ENCODE results near the gene RANBP6.
A peak's percentile ranks its signal among the peaks of the same experiment; 100 is the strongest.
"Not testable (repeated sequence)": the region's sequence is repeated elsewhere in the genome, so short reads cannot be mapped to it uniquely, and the experiment has no call there.

Gene RANBP6

DNA sequence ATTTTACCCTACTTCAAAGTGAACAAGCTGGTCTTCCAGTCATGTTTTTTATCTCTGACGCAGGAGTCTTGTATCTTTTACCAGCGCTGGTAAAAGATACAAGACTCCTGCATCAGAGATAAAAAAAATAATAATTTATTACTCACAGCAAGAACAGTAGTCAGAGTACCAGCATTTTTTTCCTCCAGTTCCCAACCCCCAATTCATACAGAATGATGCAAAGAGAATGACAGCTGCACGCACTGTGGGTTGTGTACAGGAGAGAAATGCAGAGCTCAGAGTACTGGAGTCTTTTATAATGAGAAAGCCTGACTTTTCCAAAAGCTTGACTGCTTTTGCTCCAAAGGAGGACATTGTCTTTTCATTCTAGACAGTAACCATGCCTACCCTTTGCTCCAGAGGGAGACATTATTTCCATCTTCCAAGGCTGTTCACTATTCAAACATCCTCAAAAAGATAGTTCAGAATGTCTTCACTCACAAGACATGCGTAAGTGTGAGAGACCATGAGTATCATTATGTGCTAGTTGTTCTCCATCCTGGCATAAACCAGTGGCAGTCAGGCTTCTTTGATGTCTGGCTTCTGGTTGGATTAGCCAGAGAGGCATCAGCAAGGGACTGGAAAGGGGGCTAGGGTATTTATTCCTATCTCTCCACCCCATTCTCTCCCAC is 14.3 kb upstream of the RANBP6 start:
- H3K4me3 ChIP-seq (ENCODE audit: low read depth, low read length) = no peak overlapping the region
- TF ChIP-seq, protein P1, sequence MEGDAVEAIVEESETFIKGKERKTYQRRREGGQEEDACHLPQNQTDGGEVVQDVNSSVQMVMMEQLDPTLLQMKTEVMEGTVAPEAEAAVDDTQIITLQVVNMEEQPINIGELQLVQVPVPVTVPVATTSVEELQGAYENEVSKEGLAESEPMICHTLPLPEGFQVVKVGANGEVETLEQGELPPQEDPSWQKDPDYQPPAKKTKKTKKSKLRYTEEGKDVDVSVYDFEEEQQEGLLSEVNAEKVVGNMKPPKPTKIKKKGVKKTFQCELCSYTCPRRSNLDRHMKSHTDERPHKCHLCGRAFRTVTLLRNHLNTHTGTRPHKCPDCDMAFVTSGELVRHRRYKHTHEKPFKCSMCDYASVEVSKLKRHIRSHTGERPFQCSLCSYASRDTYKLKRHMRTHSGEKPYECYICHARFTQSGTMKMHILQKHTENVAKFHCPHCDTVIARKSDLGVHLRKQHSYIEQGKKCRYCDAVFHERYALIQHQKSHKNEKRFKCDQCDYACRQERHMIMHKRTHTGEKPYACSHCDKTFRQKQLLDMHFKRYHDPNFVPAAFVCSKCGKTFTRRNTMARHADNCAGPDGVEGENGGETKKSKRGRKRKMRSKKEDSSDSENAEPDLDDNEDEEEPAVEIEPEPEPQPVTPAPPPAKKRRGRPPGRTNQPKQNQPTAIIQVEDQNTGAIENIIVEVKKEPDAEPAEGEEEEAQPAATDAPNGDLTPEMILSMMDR (conservative IDR thresholded peaks at IDR 0.05; ENCODE audit: low read depth, low read length) = no peak
- DNase-seq (ENCODE audit: low read depth) = no peak

DNA sequence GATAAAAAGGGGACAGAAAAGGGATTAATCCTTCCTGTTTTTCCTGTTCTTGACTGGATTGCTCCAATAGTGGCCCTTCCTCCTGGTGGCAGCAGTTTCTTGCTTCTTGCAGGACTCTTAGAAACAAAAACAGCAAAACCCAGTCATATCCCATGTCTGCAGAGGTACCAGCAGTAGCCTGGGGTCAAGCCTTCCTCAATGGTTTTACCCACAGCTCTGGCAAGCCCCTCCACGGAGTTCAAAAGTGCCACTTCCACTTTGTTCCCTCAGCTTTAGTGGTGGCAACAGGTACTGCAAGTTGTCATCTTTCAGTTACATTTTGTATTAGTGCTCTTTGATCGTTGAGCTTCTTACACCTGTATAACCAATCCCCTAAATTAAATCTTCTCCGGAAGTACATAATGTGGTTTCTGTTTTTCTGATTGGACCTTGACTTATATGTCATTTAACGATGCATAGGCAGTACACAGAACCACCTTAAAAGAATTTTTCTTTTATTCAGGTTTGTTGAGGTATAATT is 8.7 kb upstream of the RANBP6 start:
- no peak overlapping the region for H3K4me3 ChIP-seq (ENCODE audit: low read depth, low read length)
- peak; percentile 19 for DNase-seq (ENCODE audit: low read depth)
- TF ChIP-seq, protein P1 (conservative IDR thresholded peaks at IDR 0.05; ENCODE audit: low read depth, low read length) = peak; percentile 65

DNA sequence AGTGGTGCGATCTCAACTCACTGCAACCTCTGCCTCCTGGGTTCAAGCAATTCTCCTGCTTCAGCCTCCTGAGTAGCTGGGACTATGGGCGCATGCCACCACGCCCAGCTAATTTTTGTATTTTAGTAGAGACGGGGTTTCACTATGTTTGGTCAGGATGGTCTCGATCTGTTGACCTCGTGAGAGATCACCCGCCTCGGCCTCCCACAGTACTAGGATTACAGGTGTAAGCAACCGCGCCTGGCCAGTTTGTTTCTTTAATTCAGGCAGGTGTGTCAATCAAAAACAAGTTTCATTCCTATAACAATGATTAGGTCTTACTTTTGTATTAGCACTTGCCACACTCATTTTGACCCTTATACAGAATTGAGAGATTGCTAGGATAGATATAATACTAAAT is 1.6 kb upstream of the RANBP6 start:
- H3K4me3 ChIP-seq (ENCODE audit: low read depth, low read length); DNase-seq (ENCODE audit: low read depth): not testable (repeated sequence)

DNA sequence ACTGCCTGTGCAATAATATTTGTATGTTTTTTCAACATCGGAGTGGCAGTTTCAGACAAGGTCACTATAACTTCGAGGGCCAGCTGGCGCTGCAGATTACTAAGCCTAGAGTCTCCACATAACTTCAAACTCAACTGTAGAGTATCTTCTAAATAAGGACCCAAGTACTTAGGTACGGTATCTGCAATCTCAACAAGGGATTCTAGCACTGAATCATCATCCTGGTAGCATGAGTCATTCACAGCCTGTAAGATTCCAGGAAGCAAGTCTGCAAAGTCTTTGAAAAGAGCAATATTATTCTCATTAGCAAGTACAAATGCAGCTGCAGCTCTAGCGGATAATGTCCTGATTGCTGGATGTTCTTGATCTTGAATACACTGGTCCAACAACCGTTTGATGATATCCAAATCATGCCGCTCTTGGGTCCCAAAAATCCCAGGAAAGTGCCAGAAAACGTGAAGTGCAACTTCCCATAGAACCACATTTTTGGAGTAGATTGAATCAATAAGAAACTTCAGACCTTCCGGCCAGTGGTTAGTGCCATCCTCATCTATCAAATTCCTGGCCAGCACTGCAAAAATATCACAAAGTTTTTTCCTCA is 654 bp downstream of the RANBP6 start:
- DNase-seq (ENCODE audit: low read depth) = peak; percentile 75
- H3K4me3 ChIP-seq (ENCODE audit: low read depth, low read length) = peak overlapping the region; percentile 79
- TF ChIP-seq, protein P1 (conservative IDR thresholded peaks at IDR 0.05; ENCODE audit: low read depth, low read length) = no peak

DNA sequence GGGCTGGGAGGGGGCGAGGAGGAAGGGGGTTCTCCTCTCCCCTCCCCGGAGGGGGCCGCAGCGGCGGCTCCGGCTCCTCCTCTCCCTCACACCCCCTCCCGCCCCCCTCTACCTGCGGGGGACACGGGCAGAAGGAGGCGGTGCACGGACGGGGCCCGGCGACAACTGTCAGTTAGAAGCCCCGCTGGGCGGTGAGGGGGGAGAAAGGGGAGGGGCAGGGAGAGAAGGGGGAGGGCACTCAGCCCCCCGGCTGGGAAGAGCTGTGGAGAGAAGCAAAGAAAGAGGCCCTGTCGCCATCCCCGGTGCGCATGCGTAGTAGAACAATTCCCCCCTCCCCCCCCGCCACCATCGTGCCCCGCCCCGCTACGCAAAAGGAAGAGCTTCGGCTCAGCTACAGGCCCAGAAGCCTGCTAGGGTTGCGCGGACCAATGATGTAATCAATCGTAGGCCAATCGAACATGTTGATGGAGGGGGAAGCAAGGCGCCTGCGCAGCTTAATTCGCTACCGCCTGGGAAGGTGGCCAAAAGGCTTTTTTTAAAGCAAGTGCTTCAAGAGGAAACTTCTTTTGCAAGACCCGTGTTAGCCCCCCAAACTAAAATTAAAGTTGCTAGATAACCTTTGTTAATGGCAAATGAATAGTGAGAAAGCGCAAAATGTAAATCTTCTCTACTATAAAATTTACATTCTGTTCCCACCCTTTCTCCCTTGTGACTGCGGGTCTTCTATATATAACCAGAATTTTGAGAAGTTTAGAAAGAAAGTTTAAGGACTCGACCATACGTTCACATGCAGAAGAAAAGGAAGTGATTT is 7.0 kb downstream of the RANBP6 start:
- DNase-seq (ENCODE audit: low read depth) = peak; percentile 99
- TF ChIP-seq, protein P1 (conservative IDR thresholded peaks at IDR 0.05; ENCODE audit: low read depth, low read length) = no peak
- peak overlapping the region; percentile 77 for H3K4me3 ChIP-seq (ENCODE audit: low read depth, low read length)

DNA sequence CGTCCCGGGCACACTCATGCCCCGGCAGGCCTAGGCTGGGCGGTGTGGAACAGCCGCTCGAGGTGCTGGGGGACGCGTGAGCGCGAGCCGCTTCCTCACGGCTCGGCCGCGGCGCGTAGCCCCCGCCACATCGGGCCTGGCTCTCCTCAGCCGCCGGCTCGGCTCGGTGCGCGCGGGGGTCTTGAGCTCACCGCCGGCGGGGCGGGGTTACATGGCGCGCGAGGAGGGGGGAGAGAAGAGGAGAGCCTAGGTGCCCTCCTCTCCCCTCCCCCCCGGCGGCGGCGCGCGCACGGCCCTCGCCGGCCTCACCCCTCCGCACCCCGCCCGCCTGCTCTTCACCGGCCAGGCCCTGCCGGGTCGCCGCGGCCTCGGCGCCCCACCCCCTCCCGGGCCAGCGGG is 7.7 kb downstream of the RANBP6 start:
- TF ChIP-seq, protein P1 (conservative IDR thresholded peaks at IDR 0.05; ENCODE audit: low read depth, low read length) = no peak
- peak overlapping the region; percentile 77 for H3K4me3 ChIP-seq (ENCODE audit: low read depth, low read length)
- DNase-seq (ENCODE audit: low read depth) = peak; percentile 57

DNA sequence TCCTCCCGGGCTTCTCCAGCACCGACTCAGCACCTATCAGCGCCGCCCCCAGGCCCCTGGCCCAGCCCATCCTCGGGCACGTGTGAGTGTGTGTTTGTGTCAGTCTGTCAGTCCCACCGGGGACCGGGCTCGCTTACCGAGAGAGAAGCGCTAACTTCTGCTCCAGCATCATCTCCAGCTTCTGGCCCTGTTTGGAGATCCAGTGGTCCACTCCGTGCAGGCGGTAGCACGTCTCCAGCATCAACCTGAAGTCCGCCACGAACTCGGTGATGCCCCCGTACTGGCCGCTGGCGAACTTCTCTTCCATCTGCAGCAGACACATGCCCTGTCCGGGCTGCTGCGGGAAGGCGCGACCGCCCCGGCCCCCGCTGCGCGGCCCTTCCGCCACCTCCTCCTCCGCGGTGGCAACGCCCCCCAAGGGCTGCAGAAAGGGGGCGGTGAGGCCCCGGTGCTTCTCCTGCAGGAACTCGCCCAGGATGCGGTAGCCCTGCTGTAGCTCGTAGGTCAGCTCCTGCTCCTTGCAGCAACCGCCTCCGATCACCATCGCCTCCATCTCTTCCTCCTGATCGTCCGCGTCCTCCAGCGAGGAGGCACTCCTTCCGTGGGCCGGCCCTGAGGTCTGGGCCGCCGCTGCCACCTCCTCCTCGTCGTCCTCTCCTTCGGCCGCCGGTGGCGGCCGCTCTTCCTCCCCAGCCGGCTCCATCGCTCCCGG is 8.2 kb downstream of the RANBP6 start:
- DNase-seq (ENCODE audit: low read depth) = peak; percentile 93
- TF ChIP-seq, protein P1 (conservative IDR thresholded peaks at IDR 0.05; ENCODE audit: low read depth, low read length) = no peak

More for the DNA sequence above, 8.2 kb downstream of the RANBP6 start:
- H3K4me3 ChIP-seq (ENCODE audit: low read depth, low read length) = peak overlapping the region; percentile 77

All from choroid plexus epithelial cell (primary cell).